ENCODE results near the gene TTK. TPM values are rescaled to one million over a fixed set of nuclear protein-coding genes. Genes with fewer than 3 reads are reported as not detected.

The TTK gene
- total and polyA plus RNA-seq, 12 donors: 0.12 to 10.6 (median 1.0) TPM

- no peak overlapping the region for H3K4me3 ChIP-seq
- TF ChIP-seq POLR2A (IDR thresholded peaks at IDR 0.05) (no peak), CTCF (IDR thresholded peaks at IDR 0.05) (no peak)
- no peaks in the 10 kb centered on the region for H3K4me1 ChIP-seq (replicated peaks in 1 of 2)
- DNase-seq: no peak
- no peaks in the 10 kb centered on the region for H3K36me3 ChIP-seq (replicated peaks in 1 of 2)
- intact Hi-C loops (cut with DNase I): no loop called here
- no peaks in the 10 kb centered on the region for H3K9me3 ChIP-seq (replicated peaks in 1 of 3)
- WGBS, 4 donors: 71 to 84% (median 77%) methylated on average over 5 of the region's 5 CpGs
- no peak overlapping the region for H3K27ac ChIP-seq
- no peaks in the 10 kb centered on the region for H3K27me3 ChIP-seq
Measured at GRCh38 chr6:79969784-79970183, 34.7 kb upstream of the TTK start.

GRCh38 chr6:79971193-79971592 is 33.3 kb upstream of the TTK start:
- Histone ChIP-seq H3K4me1 (replicated peaks in 1 of 2) (no peaks in the 10 kb centered on the region), H3K4me3 (no peak overlapping the region), H3K27me3 (no peaks in the 10 kb centered on the region), H3K9me3 (replicated peaks in 1 of 3) (no peaks in the 10 kb centered on the region), H3K36me3 (replicated peaks in 1 of 2) (no peaks in the 10 kb centered on the region), H3K27ac (no peak overlapping the region)
- TF ChIP-seq CTCF (IDR thresholded peaks at IDR 0.05) (no peak), POLR2A (IDR thresholded peaks at IDR 0.05) (no peak)
- no peak for DNase-seq
- intact Hi-C loops (cut with DNase I): no loop called here

- 88 to 96% (median 93%) methylated on average over 4 of the region's 4 CpGs for WGBS, 4 donors
Measured at GRCh38 chr6:79981652-79982051, 22.8 kb upstream of the TTK start.

GRCh38 chr6:79984261-79984660 is 20.2 kb upstream of the TTK start:
- Histone ChIP-seq H3K4me3 (no peak overlapping the region), H3K27me3 (no peaks in the 10 kb centered on the region), H3K36me3 (replicated peaks in 1 of 2) (no peaks in the 10 kb centered on the region), H3K9me3 (replicated peaks in 1 of 3) (no peaks in the 10 kb centered on the region), H3K4me1 (replicated peaks in 1 of 2) (no peaks in the 10 kb centered on the region), H3K27ac (no peak overlapping the region)
- no peak for TF ChIP-seq CTCF (IDR thresholded peaks at IDR 0.05)
- no peak for TF ChIP-seq POLR2A (IDR thresholded peaks at IDR 0.05)
- 51 to 88% (median 62%) methylated on average over 2 of the region's 2 CpGs for WGBS, 4 donors
- no peak for DNase-seq
- intact Hi-C loops (cut with DNase I): no loop called here

More at GRCh38 chr6:79981652-79982051, 22.8 kb upstream of the TTK start:
- H3K27ac ChIP-seq: no peak overlapping the region
- TF ChIP-seq CTCF (IDR thresholded peaks at IDR 0.05) (no peak), POLR2A (IDR thresholded peaks at IDR 0.05) (no peak)
- no peaks in the 10 kb centered on the region for H3K9me3 ChIP-seq (replicated peaks in 1 of 3)
- no peaks in the 10 kb centered on the region for H3K36me3 ChIP-seq (replicated peaks in 1 of 2)
- no peak overlapping the region for H3K4me3 ChIP-seq
- H3K27me3 ChIP-seq: no peaks in the 10 kb centered on the region
- no peaks in the 10 kb centered on the region for H3K4me1 ChIP-seq (replicated peaks in 1 of 2)
- intact Hi-C loops (cut with DNase I): no loop called here
- no peak for DNase-seq
